Smooth muscle cell (in vitro differentiated cells): ENCODE data around the gene ERRFI1. TPM values are rescaled to one million over a fixed set of nuclear protein-coding genes. Genes with fewer than 3 reads are reported as not detected.
"Not testable (repeated sequence)": the region's sequence is repeated elsewhere in the genome, so short reads cannot be mapped to it uniquely, and the experiment has no call there.

ENCODE experiments used
- DNase-seq: peaks from one replicate; lab custom pipeline; 2025; ENCODE audit not compliant: unreplicated experiment; lab: John Stamatoyannopoulos, UW
- H2AFZ ChIP-seq: fragments of 200-600 bp; sonication (generic); 2 replicates; pipeline ENCODE4 v1.6.0; 2016; ENCODE audit warnings: antibody characterized with exemption, low read depth, mild to moderate bottlenecking
- H3F3A ChIP-seq: fragments of 200-600 bp; sonication (generic); 2 replicates; pipeline ENCODE4 v1.6.0; 2017; ENCODE audit warnings: antibody characterized with exemption, low read depth
- H3K27ac ChIP-seq: fragments of 200-600 bp; sonication (generic); 2 replicates; pipeline ENCODE4 v1.5.1; 2016; ENCODE audit warnings: low read depth, mild to moderate bottlenecking
- H3K27me3 ChIP-seq: fragments of 200-600 bp; sonication (generic); 2 replicates; pipeline ENCODE4 v1.6.1; 2016; ENCODE audit warnings: low read depth, mild to moderate bottlenecking
- H3K36me3 ChIP-seq: fragments of 200-600 bp; sonication (generic); 2 replicates; pipeline ENCODE4 v1.5.1; 2016; ENCODE audit warnings: low read depth
- H3K4me1 ChIP-seq: fragments of 200-600 bp; sonication (generic); 2 replicates; pipeline ENCODE4 v1.5.1; 2016; ENCODE audit warnings: low read depth
- H3K4me2 ChIP-seq: fragments of 200-600 bp; sonication (generic); 2 replicates; pipeline ENCODE4 v1.6.0; 2016; ENCODE audit warnings: mild to moderate bottlenecking
- H3K4me3 ChIP-seq: fragments of 200-600 bp; sonication (generic); 2 replicates; pipeline ENCODE4 v1.5.1; 2016; ENCODE audit warnings: mild to moderate bottlenecking
- H3K79me2 ChIP-seq: fragments of 200-600 bp; sonication (generic); 2 replicates; pipeline ENCODE4 v1.6.0; 2016; ENCODE audit warnings: low read depth, mild to moderate bottlenecking
- H3K9ac ChIP-seq: fragments of 200-600 bp; sonication (generic); 2 replicates; pipeline ENCODE4 v1.6.0; 2016; ENCODE audit warnings: low read depth
- H3K9me3 ChIP-seq: fragments of 200-600 bp; sonication (generic); replicated peaks from 2 replicates; pipeline ENCODE4 v1.5.1; 2016; ENCODE audit warnings: low read depth
- H4K20me1 ChIP-seq: fragments of 200-600 bp; sonication (generic); 2 replicates; pipeline ENCODE4 v1.6.0; 2016; ENCODE audit warnings: low read depth
- whole genome bisulfite sequencing: methylation state at CpG from one replicate; pipeline ENCODE4 v1.1.7; 2016; ENCODE audit warnings: low lambda C conversion rate; 5-methylcytosine and 5-hydroxymethylcytosine counted together
- polyA plus RNA-seq: library from polyadenylated mRNA; unstranded; fragments of >200 nt; fragmentation: Nextera tagmentation; extraction: Ambion mirVana; gene quantifications from 2 replicates; pipeline ENCODE4 v1.2.1, GENCODE V29; 2016
- total RNA-seq: library from RNA; depleted of rRNA; stranded (reverse); fragments of >200 nt; gene quantifications from 2 replicates; pipeline ENCODE4 v1.2.3, GENCODE V29; 2014
- TF ChIP-seq, protein P1 (sequence below): fragments of 200-600 bp; sonication (generic); IDR thresholded peaks from 2 replicates; pipeline ENCODE4 v1.5.1; 2017; ENCODE audit warnings: borderline replicate concordance, mild to moderate bottlenecking, antibody characterized with exemption; ENCODE audit not compliant: insufficient read depth, poor library complexity, severe bottlenecking

Gene ERRFI1
- total and polyA plus RNA-seq, 2 experiments from 2014 or later = 81.6 to 184 TPM

DNA sequence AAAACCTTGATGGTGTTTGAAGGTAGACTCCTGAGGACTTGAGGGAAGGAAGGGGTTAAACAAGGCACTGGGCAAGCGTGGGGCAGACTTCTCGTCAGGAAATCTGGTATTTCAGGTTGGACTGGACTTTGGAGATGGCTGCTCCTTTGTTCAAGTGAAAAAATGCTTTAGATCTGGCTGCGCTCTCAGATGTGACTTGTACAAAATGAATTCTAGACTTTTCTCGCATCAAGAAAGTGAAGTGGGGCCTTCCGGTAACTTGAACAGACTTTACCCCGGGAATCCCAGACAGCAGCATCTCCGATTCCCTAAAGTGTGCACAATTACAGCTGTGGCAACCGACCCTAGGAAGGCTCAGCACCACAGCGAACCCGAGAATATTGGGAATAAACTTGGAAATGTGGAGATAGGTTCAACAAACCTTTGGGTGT lies 44.3 kb upstream of the ERRFI1 start:
- TF ChIP-seq, protein P1, sequence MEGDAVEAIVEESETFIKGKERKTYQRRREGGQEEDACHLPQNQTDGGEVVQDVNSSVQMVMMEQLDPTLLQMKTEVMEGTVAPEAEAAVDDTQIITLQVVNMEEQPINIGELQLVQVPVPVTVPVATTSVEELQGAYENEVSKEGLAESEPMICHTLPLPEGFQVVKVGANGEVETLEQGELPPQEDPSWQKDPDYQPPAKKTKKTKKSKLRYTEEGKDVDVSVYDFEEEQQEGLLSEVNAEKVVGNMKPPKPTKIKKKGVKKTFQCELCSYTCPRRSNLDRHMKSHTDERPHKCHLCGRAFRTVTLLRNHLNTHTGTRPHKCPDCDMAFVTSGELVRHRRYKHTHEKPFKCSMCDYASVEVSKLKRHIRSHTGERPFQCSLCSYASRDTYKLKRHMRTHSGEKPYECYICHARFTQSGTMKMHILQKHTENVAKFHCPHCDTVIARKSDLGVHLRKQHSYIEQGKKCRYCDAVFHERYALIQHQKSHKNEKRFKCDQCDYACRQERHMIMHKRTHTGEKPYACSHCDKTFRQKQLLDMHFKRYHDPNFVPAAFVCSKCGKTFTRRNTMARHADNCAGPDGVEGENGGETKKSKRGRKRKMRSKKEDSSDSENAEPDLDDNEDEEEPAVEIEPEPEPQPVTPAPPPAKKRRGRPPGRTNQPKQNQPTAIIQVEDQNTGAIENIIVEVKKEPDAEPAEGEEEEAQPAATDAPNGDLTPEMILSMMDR = no peak
- 41% methylated on average over 10 of the region's 10 CpGs for WGBS
- H3K79me2 ChIP-seq = no peaks in the 10 kb centered on the region
- H3K4me2 ChIP-seq = peak overlapping the region; percentile 64
- H3K9ac ChIP-seq = peak overlapping the region; percentile 52
- peak overlapping the region; percentile 72 for H2AFZ ChIP-seq
- H3K9me3 ChIP-seq = no peaks in the 10 kb centered on the region
- no peaks in the 10 kb centered on the region for H3K36me3 ChIP-seq
- H3K4me3 ChIP-seq = peak overlapping the region; percentile 17
- H3K4me1 ChIP-seq = no peaks in the 10 kb centered on the region
- no peaks in the 10 kb centered on the region for H3K27me3 ChIP-seq
- peak overlapping the region; percentile 87 for H3K27ac ChIP-seq
- peaks cover 5% of the 10 kb centered on the region for H3F3A ChIP-seq
- no peak for DNase-seq
- no peaks in the 10 kb centered on the region for H4K20me1 ChIP-seq

DNA sequence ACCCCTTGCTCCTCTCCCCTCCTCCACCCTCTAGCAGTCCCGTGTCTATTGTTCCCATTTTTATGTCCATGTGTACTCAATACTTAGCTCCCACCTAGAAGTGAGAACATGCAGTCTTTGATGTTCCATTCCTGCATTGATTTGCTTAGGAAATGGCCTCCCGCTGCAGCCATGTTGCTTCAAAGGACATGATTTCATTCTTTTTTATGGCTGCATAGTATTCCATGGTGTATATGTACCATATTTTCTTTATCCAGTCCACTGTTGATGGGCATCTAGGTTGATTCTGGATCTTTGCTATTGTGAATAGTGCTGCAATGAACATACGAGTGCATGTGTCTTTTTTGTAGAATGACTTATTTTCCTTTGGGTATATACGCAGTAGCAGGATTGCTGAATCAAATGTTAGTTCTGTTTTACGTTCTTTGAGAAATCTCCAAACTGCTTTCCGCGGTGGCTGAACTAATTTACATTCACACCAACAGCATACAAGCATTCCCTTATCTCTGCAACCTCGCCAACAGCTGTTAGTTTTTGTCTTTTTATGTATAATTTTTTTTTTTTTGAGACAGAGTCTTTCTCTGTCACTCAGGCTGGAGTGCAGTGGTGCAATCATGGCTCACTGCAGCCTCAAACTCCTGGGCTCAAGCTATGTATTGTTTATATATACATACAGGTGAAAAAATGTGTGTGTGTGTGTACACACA lies 43.7 kb upstream of the ERRFI1 start:
- DNase-seq, H3K79me2 ChIP-seq, H3K9ac ChIP-seq, H3K4me1 ChIP-seq, H3K27me3 ChIP-seq, H4K20me1 ChIP-seq, H3K9me3 ChIP-seq, H3K36me3 ChIP-seq, H2AFZ ChIP-seq, H3F3A ChIP-seq: not testable (repeated sequence)
- WGBS = 77% methylated on average over 8 of the region's 8 CpGs
- H3K27ac ChIP-seq = peak overlapping the region; percentile 87
- peak overlapping the region; percentile 17 for H3K4me2 ChIP-seq
- peak overlapping the region; percentile 17 for H3K4me3 ChIP-seq

DNA sequence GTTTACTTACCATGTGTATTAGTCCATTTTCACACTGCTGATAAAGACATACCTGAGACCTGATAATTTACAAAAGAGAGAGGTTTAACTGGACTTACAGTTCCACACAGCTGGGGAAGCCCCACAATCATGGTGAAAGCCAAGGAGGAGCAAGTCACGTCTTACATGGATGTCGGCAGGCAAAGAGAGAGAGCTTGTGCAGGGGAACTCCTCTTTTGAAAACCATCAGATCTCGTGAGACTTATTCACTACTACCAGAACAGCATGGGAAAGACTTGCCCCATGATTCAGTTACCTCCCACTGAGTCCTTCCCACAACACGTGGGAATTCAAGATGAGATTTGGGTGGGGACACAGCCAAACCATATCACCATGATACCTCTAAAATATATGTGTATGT lies 39.3 kb upstream of the ERRFI1 start:
- no peak overlapping the region for H3K9ac ChIP-seq
- H3K27ac ChIP-seq = no peak overlapping the region
- H3K4me3 ChIP-seq = no peak overlapping the region
- DNase-seq = no peak
- H3K27me3 ChIP-seq = no peaks in the 10 kb centered on the region
- TF ChIP-seq, protein P1 = no peak
- H2AFZ ChIP-seq = no peak overlapping the region
- WGBS = 94% methylated on average over 4 of the region's 4 CpGs
- peaks cover 10% of the 10 kb centered on the region for H3F3A ChIP-seq
- H3K36me3 ChIP-seq = no peaks in the 10 kb centered on the region
- H3K4me2 ChIP-seq = no peak overlapping the region
- H3K79me2 ChIP-seq = no peaks in the 10 kb centered on the region
- H3K4me1 ChIP-seq = peaks cover 9% of the 10 kb centered on the region
- no peaks in the 10 kb centered on the region for H4K20me1 ChIP-seq
- no peaks in the 10 kb centered on the region for H3K9me3 ChIP-seq

DNA sequence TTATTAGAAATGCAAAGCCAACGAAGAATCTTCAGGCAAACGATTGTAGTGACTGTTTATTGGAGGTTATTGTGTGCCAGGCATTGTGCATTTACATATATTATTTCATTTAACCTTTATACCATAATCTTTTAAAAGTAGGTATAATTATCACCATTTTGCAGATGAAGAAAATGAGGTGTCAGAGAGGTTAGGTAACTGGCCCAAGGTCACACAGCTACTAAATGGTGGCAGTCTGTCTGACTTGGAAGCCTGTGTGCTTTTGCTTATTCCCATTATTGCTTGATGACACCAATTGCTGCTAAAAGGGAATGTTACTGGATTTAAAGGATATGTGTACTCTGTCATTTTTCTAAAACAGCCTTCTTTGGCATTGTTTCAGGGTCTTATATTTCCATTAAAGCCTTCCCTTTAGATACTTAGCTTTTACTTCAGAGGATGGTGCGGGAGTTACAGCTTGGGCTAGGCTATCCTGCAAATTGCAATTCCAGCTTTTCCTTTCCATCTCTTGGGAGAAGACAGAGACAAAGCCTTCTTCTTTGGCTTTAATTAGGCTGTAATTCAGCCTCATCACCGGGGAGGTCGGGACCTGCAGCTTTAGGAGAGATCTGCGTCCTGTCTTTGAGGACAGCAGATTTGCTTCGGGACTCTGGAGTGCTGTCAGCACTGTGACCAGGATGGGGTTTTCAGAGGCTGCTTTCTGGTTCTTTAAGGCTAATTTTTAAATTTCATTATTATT lies 37.4 kb upstream of the ERRFI1 start:
- no peaks in the 10 kb centered on the region for H3K79me2 ChIP-seq
- H3K4me1 ChIP-seq = peaks cover 13% of the 10 kb centered on the region
- TF ChIP-seq, protein P1 = no peak
- H4K20me1 ChIP-seq = no peaks in the 10 kb centered on the region
- H2AFZ ChIP-seq = peak overlapping the region; percentile 65
- DNase-seq = no peak
- no peaks in the 10 kb centered on the region for H3K27me3 ChIP-seq
- no peak overlapping the region for H3K4me2 ChIP-seq
- peaks cover 10% of the 10 kb centered on the region for H3F3A ChIP-seq
- H3K9ac ChIP-seq = no peak overlapping the region
- WGBS = 42% methylated on average over 7 of the region's 7 CpGs
- H3K36me3 ChIP-seq = no peaks in the 10 kb centered on the region
- H3K4me3 ChIP-seq = no peak overlapping the region
- H3K27ac ChIP-seq = no peak overlapping the region
- no peaks in the 10 kb centered on the region for H3K9me3 ChIP-seq
